ENCODE data around the gene HESX1. TPM values are rescaled to one million over a fixed set of nuclear protein-coding genes. Genes with fewer than 3 reads are reported as not detected.

Gene HESX1
- total and polyA plus RNA-seq, 2 experiments from 2014 or later: 21.1 to 56.7 TPM

DNA sequence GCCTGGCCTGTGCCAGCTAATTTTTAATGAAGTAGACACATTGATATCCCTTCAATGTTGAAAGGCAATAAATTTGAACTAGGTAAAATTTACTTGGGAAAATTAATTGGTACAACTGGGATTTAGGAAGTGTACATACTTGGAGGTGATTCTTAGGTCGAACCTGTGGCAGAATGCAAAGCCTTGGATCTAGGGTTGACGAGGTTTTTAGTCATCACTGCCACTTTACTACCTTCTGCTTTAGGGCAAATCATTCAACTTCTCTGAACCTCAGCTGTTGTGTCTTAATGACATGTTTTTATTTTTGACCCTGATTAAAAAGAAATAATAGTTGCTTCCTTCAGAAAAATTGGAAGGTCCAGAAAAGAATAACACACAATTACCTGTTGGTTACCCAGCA lies 30.2 kb upstream of the HESX1 start (continued):
- TF ChIP-seq ETS1 (IDR thresholded peaks at IDR 0.05): no peak
- TF ChIP-seq CREB1 (CRISPR knock-in tag; IDR thresholded peaks at IDR 0.05; ENCODE audit: low read depth): no peak
- TF ChIP-seq ZNF462 (CRISPR knock-in tag; IDR thresholded peaks at IDR 0.05): no peak
- no peak for TF ChIP-seq EZH2phosphoT487 (IDR thresholded peaks at IDR 0.05; ENCODE audit: unreplicated experiment)

DNA sequence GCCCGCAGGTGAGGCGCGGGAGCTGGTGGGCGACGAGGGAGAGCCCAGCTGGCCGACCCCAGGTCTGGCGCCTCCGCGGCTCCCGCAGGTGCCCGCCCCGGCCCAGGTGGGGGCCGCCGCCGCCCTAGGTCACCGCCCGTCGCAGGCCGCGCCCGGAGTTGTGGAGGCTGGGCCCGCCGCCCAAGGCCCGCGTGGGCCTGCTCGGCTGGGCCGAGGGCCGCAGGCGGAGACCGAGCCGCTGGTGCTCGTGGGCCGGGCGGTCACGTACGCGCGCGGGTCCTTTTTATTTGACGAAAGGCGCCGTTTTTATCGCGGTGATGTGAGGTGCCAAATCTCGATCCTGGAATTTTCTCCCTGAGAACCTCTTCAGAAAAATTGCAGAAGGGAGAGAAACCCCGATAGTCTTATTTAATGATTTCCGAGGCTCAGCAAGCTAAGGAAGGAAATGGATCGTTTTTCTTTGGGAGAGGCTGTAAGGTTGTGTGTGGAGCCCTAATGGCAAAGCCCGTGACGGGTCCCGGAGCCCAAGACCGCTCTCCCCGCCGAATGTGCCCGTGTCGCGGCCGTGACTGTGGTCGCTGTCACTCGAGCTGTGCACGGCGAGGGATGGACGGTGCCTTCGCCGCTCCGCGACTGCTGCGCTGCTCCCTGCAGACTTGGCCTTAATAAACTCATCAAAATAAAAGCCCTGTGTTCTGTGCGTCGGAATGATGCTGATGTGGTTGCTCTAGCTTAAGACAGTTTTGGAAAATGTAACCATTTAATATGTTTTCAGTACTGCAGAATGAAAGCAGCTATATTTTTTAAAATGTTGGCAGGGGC lies 28.4 kb upstream of the HESX1 start:
- peaks cover 13% of the 10 kb centered on the region for H3K27me3 ChIP-seq (ENCODE audit: insufficient read depth)
- no peaks in the 10 kb centered on the region for H3K9me2 ChIP-seq (ENCODE audit: insufficient read depth)
- Mint-ChIP-seq H3K27ac (no peak overlapping the region), H3K9me3 (no peaks in the 10 kb centered on the region), H3K36me3 (ENCODE audit: low read depth) (no peaks in the 10 kb centered on the region), H3K4me3 (peak overlapping the region; percentile 89), H3K4me1 (peaks cover 16% of the 10 kb centered on the region), H3K27me3 (ENCODE audit: insufficient read depth, low read depth, poor library complexity) (peaks cover 15% of the 10 kb centered on the region)
- H3K36me3 ChIP-seq (ENCODE audit: insufficient read depth): no peaks in the 10 kb centered on the region
- no peak overlapping the region for H3K27ac ChIP-seq (ENCODE audit: low read depth)
- H3K4me1 ChIP-seq (ENCODE audit: insufficient read depth): peaks cover 5% of the 10 kb centered on the region; the same call in 1 of the 2 replicates
- peak overlapping the region; percentile 95 for H3K4me2 ChIP-seq
- no peak for TF ChIP-seq CREB1 (CRISPR knock-in tag; IDR thresholded peaks at IDR 0.05; ENCODE audit: low read depth)
- TF ChIP-seq ZNF462 (CRISPR knock-in tag; IDR thresholded peaks at IDR 0.05): no peak
- peak; percentile 29; the same call in 1 of the 2 replicates for TF ChIP-seq POLR2AphosphoS5 (IDR thresholded peaks at IDR 0.05; ENCODE audit: low read depth)
- H3K79me2 ChIP-seq (replicated peaks; ENCODE audit: insufficient read depth): peaks cover 48% of the 10 kb centered on the region
- no peaks in the 10 kb centered on the region for H3F3A ChIP-seq (replicated peaks; ENCODE audit: low read depth)
- H4K20me1 ChIP-seq (replicated peaks; ENCODE audit: insufficient read depth): peaks cover 6% of the 10 kb centered on the region; the same call in 1 of the 2 replicates
- H3K4me3 ChIP-seq: peak overlapping the region; percentile 91
- DNase-seq (ENCODE audit: low spot score) (peak; percentile 61), ATAC-seq (peak; percentile 69)
- H2AFZ ChIP-seq: peak overlapping the region; percentile 65; the same call in 1 of the 2 replicates

Data from GM23338 (cell line).